ENCODE data around the gene CHD2.
"Not testable (repeated sequence)": the region's sequence is repeated elsewhere in the genome, so short reads cannot be mapped to it uniquely, and the experiment has no call there.

The CHD2 gene

DNA sequence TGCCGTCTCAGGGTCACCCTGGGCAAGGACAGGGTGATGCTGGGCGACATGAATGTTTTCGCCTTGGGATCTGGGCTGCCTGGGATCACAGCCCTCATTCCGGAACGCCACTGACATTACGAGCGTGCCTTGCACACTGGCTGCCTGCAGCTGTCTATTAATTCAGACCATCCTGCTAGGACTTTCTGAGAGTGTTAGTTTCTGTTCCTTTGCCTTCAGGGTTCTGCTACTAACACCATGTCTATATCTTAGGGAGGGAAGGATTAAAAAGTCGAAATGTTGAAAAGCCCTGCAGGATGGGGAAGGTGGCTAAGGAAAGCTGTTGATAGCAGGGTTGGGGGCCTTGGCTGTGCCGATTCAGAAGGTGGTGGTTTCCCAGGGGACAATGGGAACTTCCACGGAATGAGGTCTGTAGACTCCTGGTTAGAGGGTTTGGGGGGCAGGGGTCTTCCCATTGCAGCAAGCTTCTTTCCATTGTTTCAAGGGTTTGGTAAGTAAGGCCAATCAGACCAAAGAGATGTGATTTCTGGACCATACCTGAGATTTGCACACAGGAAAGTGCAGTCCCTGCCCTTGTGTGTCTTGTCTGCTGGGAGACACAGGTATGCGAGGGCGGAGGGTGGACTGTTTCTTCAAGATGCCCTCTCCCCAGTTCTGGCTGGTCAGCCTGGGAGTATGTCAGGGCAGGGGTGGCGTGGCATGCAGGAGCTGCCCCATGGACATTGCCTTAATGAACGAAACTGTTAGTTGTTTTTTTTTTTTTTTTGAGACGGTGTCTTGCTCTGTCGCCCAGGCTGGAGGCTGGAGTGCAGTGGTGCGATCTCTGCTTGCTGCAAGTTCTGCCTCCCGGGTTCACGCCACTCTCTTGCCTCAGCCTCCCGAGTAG is 137.9 kb downstream of the CHD2 start:
- DNase-seq = no peak

DNA sequence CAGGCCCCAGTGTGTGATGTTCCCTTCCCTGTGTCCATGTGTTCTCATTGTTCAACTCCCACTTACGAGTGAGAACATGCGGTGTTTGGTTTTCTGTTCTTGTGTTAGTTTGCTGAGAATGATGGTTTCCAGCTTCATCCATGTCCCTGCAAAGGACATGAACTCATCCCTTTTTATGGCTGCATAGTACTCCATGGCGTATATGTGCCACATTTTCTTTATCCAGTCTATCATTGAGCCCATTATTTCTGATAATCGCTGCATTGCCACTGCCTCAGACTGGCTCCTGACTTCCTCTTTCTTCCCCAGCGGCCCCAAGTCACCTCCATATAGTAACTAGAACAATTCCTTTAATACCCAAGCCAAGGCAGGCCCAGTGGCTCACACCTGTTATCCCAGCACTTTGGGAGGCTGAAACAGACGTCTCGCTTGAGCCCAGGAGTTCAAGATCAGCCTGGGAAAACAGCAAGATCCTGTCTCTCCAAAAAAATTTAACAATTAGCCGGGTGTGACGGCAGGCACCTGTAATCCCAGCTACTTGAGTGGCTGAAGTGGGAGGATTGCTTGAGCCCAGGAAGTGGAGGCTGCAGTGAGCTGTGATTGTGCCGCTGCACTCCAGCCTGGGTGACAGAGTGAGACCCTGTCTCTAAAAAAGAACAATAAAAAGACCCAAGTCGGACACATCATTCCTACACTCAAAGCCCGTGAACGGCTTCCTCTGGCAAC is 139.6 kb downstream of the CHD2 start:
- DNase-seq = not testable (repeated sequence)

- no peak for DNase-seq
These were observed 140.4 kb downstream of the CHD2 start for GRCh38 chr15:93040288-93041158.

GRCh38 chr15:93041159-93041547 is 141.0 kb downstream of the CHD2 start:
- DNase-seq = no peak

- DNase-seq = no peak
These were observed 142.1 kb downstream of the CHD2 start for GRCh38 chr15:93042211-93042610.

DNA sequence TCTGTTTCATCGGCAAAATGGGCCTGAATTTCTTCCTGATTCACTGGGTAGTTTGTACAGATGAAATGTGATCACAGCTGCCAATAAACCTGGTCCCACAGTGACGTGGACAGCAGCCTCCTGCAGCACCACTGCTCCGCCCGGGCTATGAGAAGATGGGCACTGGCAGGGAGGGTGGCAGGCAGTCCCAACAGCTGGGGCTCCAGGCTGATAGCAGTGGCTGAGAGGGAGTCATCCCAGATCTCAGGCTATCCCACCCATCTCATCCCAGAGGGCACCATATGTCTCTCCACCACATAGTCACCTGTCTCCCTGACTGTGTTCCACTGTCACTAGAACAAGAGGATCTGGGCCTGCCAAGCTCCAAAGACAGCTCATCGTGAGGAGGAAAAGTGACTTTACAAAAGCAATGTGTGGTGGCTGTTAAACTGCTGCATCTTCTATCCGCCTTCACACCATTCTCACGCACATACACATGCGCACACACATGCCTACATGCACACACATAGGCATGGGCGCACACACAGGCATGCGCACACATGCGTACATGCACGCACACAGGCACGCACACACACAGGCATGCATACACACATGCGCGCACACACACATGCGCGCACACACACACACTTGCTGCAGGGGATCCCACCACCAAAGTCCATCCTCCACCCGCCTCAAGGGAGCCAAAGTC is 142.7 kb downstream of the CHD2 start:
- DNase-seq = no peak

GRCh38 chr15:93043621-93044300 is 143.6 kb downstream of the CHD2 start:
- no peak for DNase-seq

GRCh38 chr15:93044301-93045190 is 144.4 kb downstream of the CHD2 start:
- DNase-seq = no peak

DNA sequence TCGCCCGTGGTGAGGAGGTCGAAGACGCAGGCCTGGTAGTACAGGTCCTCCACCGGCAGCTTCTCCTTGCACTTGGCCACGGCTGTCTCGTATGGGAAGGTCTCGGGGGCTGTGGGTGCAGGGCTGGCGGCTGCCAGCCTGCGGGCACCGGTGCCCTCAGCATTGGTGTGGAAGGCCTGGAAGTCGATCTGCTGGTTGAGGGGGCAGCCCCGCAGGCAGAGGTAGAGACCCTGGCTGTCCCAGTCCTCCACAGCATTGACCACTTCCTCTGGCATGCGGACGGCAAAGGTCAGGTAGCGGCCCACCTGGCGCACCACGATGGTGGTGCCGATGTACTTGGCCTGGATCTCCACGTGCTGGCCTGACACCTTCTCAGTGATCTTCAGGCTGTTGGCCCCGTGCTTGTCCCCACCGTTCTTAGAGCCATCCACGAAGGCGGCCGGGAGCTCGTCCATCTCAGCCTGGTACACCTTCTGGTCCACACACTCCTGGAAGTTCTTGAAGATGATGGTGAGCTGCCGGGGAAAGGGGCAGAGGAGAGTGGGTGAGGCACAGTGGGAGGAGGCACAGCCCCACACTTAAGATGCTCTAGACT is 145.2 kb downstream of the CHD2 start:
- no peak for DNase-seq

GRCh38 chr15:93046120-93046519 is 146.0 kb downstream of the CHD2 start:
- DNase-seq = no peak

DNA sequence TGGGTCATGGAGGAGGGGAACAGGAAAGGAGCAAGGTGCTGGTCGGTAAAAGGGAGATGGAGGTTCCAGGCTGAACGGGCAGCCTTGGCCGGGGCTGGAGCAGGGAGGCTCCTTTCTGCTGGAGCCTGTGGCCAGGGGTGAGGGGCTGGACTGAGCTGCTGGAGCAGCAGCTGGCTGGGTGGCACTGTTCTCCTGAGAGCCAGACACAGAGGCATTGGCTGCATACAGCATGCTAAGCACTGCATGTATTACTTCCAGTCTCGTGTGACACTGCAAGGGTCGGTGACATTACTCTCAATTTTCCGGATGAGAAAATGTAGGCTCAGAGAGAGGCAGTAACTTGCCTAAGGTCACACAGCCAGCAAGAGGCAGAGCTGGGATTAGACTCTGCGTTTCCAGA is 146.6 kb downstream of the CHD2 start:
- DNase-seq = no peak

DNA sequence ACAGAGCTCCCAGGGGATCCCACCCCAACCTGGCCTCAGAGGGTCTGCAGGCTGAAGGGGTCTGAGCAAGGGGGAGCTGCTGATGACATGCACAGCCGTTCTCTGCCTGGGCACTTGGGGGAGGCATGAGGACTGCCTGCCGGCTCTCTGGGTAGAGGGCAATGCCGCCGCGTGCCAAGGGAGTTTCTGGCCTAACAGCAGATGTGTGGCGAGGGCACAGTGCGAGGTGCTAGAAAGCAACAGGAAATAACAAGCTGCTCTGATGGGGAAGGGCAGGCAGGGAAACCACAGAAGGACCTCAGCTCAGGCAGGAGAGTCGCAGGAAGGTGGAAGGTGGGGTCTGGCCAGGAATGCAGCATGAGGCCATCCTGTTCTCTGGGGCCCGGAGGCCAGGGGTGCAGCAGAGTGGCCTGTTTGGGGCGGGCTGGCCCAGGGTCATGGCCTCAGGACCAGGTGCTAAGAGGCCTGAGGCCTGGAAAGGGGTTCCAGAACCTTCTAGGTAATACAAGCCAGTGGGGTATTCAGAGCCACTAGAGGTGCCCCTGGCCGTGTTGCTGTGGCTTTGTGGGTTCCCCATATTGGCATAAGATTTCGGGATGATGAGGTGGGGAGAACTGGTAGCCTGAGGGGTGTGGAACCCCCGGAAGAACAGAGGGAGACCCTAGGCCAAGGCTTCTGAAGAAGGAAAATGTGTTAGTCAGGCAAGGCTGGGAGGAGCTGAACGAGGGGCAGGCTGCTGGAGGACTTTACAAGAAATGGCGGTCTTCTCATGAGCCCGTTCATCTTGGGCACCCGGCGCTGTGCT is 147.7 kb downstream of the CHD2 start:
- DNase-seq = no peak

DNA sequence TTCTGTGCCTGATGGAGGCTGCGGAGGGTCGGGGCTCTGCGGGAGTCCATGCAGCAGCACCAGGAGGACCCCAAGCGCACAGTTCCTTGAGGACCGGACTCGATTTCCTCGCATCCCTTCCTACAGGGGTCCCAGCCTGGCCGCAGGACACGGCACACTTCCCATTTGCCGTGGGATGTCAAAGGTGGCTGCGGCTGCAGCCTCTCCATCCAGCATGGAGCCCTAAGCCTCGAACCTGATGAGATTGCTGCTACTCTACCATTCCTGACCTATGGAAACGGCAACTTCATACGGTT is 148.2 kb downstream of the CHD2 start:
- DNase-seq = no peak

GRCh38 chr15:93048759-93049161 is 148.6 kb downstream of the CHD2 start:
- DNase-seq = no peak

DNA sequence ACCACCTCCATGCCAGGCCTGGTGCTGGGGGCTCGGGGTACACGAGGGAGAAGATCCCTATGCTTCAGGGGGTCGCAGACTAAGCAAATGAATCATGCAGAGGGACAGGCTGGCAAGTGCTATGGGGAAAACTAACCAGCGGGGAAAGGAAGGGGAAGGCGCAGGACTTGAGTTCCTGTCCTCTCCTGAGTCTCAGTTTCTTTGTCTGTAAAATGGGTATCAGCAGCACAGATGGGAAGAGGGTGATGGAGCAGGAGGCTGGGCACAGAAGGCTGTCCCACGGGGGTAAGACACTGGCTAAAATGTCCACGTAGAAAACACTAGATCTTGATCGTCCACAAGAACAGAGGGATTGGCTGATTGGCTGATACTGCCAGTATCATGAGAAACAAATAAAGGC is 149.1 kb downstream of the CHD2 start:
- DNase-seq = no peak

DNA sequence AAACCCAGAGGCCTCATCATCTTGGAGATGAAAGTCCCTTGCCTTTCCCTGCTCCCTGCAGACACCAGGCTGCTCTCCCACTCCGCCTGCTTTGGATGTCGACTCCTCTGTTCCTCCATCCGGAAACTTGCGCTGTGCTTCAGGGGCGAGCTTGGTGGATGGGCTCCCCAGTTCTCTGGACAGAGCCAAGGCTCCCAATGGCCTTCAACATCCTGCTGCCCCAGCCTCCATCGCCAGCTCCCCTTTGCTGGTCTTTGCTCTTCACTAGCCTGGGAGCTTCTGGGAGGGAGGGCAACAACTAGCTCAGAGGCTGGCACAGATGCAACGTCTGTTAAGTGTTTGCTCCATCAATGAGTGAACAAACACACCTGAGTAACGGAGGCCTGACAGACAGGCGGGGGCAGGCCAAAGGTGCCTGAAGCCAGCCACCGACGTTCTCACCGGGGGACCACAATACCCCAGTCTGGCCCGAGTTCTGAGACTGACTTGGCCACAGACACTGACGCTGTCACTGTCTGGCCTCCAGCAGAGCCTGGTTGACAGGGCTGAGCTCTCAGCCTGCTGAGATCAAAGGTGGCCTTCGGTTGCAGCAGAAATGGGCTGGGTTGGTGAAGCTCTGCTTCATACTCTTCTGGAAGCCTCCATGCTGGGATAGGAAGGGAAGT is 149.9 kb downstream of the CHD2 start:
- DNase-seq = no peak

- no peak for DNase-seq
These were observed 150.5 kb downstream of the CHD2 start for GRCh38 chr15:93050648-93051047.

- DNase-seq = no peak
These were observed 151.3 kb downstream of the CHD2 start for GRCh38 chr15:93051236-93052089.

Data from activated CD4-positive, alpha-beta T cell treated with anti-CD3 and anti-CD28 coated beads, Interleukin-2, amount 50 U/mL, for 4 hours (primary cell).